ENCODE data around the gene OR2V2.

- no peak for TF ChIP-seq CTCF (IDR thresholded peaks at IDR 0.05; ENCODE audit: poor library complexity, severe bottlenecking)
- TF ChIP-seq SMC3 (conservative IDR thresholded peaks at IDR 0.05; ENCODE audit: poor library complexity) = no peak
- TF ChIP-seq EZH2 (IDR thresholded peaks at IDR 0.05; ENCODE audit: borderline replicate concordance, insufficient read depth, low read length, poor library complexity, severe bottlenecking) = no peak
- no peak for TF ChIP-seq POLR2AphosphoS5 (IDR thresholded peaks at IDR 0.05)
- TF ChIP-seq EP300 (conservative IDR thresholded peaks at IDR 0.05; ENCODE audit: poor library complexity, severe bottlenecking) = no peak
- TF ChIP-seq MXI1 (conservative IDR thresholded peaks at IDR 0.05; ENCODE audit: poor library complexity, severe bottlenecking) = no peak
- no peak for TF ChIP-seq REST (IDR thresholded peaks at IDR 0.05; ENCODE audit: borderline replicate concordance)
- TF ChIP-seq TAF1 (IDR thresholded peaks at IDR 0.05; ENCODE audit: low read depth) = no peak
Measured at GRCh38 chr5:181107699-181108098, 39.7 kb upstream of the OR2V2 start.
